Measurements from ENCODE around the gene MED29.

The MED29 gene, protein sequence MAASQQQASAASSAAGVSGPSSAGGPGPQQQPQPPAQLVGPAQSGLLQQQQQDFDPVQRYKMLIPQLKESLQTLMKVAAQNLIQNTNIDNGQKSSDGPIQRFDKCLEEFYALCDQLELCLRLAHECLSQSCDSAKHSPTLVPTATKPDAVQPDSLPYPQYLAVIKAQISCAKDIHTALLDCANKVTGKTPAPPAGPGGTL

DNA sequence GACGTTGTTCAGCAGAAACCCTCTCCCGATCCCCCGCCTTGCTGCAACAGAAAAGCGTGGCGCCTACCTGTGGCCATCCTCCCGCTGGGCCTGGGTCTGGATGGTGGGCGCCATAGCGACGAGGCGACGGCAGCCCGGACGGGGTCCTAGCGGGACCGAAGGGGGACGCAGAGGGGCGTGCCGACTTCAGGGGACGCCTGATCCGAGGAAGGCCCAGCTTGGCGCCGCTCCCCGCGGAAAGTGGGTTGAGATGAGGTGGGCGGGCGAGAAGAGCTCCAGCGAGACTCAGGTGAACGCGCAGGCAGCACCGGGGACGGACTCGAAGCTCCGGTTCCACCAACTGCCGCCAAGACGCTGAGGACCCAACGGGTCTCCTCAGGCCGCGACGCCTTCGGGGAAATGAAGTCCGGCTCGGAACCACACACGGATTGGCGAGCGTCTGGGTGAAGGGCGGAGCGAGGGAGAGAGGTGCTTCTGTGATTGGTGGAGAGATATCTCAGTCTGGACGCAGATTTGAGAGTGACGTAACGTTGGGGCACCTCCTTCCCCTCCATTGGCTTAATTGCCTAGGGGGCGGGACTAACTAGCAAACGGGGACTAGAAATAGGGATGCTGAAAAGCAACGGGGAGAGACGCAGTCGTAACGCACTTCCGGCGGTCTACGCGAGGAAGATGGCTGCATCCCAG is at the start of gene MED29, which contains the start of gene PAF1:
Gene MED29 (plus strand): TSS at position 628 of the 687 bp plus-strand sequence. CDS start 45 bp downstream, at position 673.
Gene PAF1 (minus strand): TSS at position 356 of the 687 bp plus-strand sequence. CDS start 242 bp downstream, at position 114.
- TF ChIP-seq TAF1 (IDR thresholded peaks at IDR 0.05; ENCODE audit: low read depth), result peak; percentile 83
- TF ChIP-seq TCF12 (IDR thresholded peaks at IDR 0.05; ENCODE audit: low read depth), result peak; percentile 42; the same call in 1 of the 2 replicates
- no peak for TF ChIP-seq RAD21 (IDR thresholded peaks at IDR 0.05; ENCODE audit: low read depth)
- TF ChIP-seq, protein P1, sequence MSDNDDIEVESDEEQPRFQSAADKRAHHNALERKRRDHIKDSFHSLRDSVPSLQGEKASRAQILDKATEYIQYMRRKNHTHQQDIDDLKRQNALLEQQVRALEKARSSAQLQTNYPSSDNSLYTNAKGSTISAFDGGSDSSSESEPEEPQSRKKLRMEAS (IDR thresholded peaks at IDR 0.05), result peak; percentile 47
- TF ChIP-seq, protein P2, sequence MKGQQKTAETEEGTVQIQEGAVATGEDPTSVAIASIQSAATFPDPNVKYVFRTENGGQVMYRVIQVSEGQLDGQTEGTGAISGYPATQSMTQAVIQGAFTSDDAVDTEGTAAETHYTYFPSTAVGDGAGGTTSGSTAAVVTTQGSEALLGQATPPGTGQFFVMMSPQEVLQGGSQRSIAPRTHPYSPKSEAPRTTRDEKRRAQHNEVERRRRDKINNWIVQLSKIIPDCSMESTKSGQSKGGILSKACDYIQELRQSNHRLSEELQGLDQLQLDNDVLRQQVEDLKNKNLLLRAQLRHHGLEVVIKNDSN (IDR thresholded peaks at IDR 0.05), result no peak
- peak; percentile 33; the same call in 1 of the 2 replicates for TF ChIP-seq TEAD4 (IDR thresholded peaks at IDR 0.05)
- TF ChIP-seq YY1 (IDR thresholded peaks at IDR 0.05; ENCODE audit: low read depth), result peak; percentile 92
- TF ChIP-seq EP300 (IDR thresholded peaks at IDR 0.05; ENCODE audit: borderline replicate concordance), result peak; percentile 27; the same call in 1 of the 2 replicates
- TF ChIP-seq FOXM1 (IDR thresholded peaks at IDR 0.05; ENCODE audit: borderline replicate concordance, low read depth), result no peak
- 0 out of 2 replicates have a peak, but pooled peaks have one; percentile 20 for TF ChIP-seq NFIC (IDR thresholded peaks at IDR 0.05)
- TF ChIP-seq, protein P3, sequence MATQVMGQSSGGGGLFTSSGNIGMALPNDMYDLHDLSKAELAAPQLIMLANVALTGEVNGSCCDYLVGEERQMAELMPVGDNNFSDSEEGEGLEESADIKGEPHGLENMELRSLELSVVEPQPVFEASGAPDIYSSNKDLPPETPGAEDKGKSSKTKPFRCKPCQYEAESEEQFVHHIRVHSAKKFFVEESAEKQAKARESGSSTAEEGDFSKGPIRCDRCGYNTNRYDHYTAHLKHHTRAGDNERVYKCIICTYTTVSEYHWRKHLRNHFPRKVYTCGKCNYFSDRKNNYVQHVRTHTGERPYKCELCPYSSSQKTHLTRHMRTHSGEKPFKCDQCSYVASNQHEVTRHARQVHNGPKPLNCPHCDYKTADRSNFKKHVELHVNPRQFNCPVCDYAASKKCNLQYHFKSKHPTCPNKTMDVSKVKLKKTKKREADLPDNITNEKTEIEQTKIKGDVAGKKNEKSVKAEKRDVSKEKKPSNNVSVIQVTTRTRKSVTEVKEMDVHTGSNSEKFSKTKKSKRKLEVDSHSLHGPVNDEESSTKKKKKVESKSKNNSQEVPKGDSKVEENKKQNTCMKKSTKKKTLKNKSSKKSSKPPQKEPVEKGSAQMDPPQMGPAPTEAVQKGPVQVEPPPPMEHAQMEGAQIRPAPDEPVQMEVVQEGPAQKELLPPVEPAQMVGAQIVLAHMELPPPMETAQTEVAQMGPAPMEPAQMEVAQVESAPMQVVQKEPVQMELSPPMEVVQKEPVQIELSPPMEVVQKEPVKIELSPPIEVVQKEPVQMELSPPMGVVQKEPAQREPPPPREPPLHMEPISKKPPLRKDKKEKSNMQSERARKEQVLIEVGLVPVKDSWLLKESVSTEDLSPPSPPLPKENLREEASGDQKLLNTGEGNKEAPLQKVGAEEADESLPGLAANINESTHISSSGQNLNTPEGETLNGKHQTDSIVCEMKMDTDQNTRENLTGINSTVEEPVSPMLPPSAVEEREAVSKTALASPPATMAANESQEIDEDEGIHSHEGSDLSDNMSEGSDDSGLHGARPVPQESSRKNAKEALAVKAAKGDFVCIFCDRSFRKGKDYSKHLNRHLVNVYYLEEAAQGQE (IDR thresholded peaks at IDR 0.05; ENCODE audit: low read depth), result no peak
- TF ChIP-seq CEBPB (IDR thresholded peaks at IDR 0.05), result 0 out of 2 replicates have a peak, but pooled peaks have one; percentile 47
- TF ChIP-seq EGR1 (IDR thresholded peaks at IDR 0.05), result 0 out of 2 replicates have a peak, but pooled peaks have one; percentile 22
- peak; percentile 91 for TF ChIP-seq ZBTB7A (IDR thresholded peaks at IDR 0.05; ENCODE audit: low read depth)
- peak; percentile 85 for TF ChIP-seq CREB1 (IDR thresholded peaks at IDR 0.05; ENCODE audit: low read depth)

DNA sequence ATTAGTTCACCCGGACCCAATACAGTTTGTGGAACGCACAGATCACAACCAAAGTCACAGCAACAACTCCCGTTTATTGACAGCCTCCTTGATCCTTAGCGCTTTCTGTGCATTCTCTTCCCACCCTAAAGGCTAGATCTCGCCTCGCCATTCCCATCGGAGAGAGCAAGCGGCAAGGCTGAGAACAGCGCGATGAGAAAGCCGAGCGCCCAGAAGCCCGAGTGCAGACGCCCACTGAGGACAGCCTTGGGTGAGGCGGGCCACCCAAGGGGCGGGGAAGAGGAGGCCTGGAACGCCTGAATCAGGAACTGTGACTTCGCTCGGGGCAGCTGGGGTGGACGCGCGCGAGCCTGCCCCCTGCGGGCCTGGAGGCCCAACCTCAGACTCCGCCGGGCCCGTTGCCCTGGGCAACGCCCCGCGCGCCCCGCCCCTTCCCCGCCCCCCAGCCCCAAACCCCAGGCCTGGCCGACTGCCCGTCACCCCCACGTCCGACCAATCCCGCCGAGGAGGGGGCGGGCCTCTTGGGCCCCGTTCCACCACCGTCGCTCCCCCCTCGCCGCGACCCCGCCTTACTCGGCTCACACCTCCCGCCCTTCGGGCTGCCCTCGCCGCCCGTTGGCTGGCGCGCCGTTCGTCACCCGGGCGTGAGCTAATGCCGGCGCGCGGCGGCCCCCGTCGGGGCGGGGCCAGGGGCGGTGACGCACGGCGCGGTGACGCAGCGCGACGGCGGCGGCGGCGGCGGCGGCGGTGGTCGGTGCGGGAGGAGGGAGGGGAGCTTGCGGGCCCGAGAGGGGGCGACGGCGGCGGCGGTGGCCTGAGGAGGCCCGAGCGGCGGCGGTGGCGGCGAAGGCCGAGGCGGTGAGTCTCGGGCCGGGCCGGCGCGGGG is 49.2 kb upstream of the MED29 start, which contains the start of gene SAMD4B:
Gene SAMD4B (plus strand): TSS at position 703 of the 886 bp plus-strand sequence. CDS start 14,473 bp downstream, outside the sequence.
- TF ChIP-seq EP300 (IDR thresholded peaks at IDR 0.05; ENCODE audit: borderline replicate concordance), result no peak
- TF ChIP-seq NFIC (IDR thresholded peaks at IDR 0.05), result no peak
- TF ChIP-seq TAF1 (IDR thresholded peaks at IDR 0.05; ENCODE audit: low read depth), result peak; percentile 84
- no peak for TF ChIP-seq CEBPB (IDR thresholded peaks at IDR 0.05)
- TF ChIP-seq, protein P3 (IDR thresholded peaks at IDR 0.05; ENCODE audit: low read depth), result no peak
- TF ChIP-seq, protein P1 (IDR thresholded peaks at IDR 0.05), result peak; percentile 43; the same call in 1 of the 2 replicates
- TF ChIP-seq, protein P2 (IDR thresholded peaks at IDR 0.05), result peak; percentile 52; the same call in 1 of the 2 replicates
- TF ChIP-seq YY1 (IDR thresholded peaks at IDR 0.05; ENCODE audit: low read depth), result 0 out of 2 replicates have a peak, but pooled peaks have one; percentile 58
- TF ChIP-seq RAD21 (IDR thresholded peaks at IDR 0.05; ENCODE audit: low read depth), result no peak; the same call in 1 of the 2 replicates
- TF ChIP-seq ZBTB7A (IDR thresholded peaks at IDR 0.05; ENCODE audit: low read depth), result no peak
- TF ChIP-seq CREB1 (IDR thresholded peaks at IDR 0.05; ENCODE audit: low read depth), result peak; percentile 50
- peak; percentile 55; the same call in 1 of the 2 replicates for TF ChIP-seq TCF12 (IDR thresholded peaks at IDR 0.05; ENCODE audit: low read depth)
- TF ChIP-seq TEAD4 (IDR thresholded peaks at IDR 0.05), result 0 out of 2 replicates have a peak, but pooled peaks have one; percentile 24
- TF ChIP-seq FOXM1 (IDR thresholded peaks at IDR 0.05; ENCODE audit: borderline replicate concordance, low read depth), result no peak
- TF ChIP-seq EGR1 (IDR thresholded peaks at IDR 0.05), result peak; percentile 22; the same call in 1 of the 2 replicates

DNA sequence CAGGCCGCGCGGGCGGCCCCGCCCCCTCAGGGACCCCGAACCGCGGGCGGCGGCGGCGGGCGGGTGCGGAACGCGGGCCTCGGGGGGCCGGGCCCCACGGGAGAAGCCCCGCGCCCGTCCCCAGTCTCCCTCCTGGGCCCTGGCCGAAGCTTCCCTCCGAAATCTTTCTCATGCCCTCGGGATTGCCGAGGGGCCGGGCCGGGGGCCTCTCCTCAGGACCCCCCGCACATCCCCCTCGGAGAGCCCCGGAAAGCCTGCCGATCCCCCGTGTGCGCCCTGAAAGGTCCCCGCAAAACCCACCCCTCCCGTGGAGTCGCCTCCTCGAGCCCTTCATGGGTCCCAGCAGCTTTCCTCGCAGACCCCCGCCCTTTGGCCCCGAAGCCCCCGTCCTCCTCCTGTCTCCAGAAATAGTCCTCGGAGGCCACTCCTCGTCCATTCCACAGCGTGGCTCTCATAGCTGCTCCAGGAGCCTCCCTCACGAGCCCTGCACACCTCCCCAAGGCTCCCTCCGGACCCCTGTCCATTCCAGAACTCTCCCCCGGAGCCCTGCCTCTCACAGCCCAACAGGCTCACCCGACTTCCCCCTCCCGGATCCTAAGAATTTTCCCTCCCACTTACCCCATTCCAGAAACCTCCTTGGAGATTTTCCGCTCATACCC is 48.4 kb upstream of the MED29 start:
- TF ChIP-seq EP300 (IDR thresholded peaks at IDR 0.05; ENCODE audit: borderline replicate concordance), result no peak
- peak; percentile 84; the same call in 1 of the 2 replicates for TF ChIP-seq ZBTB7A (IDR thresholded peaks at IDR 0.05; ENCODE audit: low read depth)

DNA sequence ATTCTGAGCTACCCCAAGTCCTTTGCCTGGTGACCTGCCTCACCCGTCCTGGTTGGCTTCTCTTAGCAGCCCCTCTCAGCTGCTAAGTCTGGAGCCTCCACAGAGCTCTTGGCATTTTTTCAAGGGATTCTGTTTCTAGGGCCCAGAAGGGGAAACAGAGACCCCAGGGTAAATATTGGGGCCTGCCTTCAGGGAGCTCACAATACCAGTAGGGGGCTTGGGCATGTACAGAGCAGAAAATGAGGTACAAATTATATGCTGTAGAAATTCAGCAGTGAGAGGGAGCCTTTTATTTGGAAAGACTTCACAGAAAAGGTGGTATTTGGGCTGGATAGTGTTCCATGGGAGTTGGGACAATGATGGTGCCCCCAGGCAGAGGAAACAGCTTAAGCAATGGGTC is 45.2 kb upstream of the MED29 start:
- TF ChIP-seq YY1 (IDR thresholded peaks at IDR 0.05; ENCODE audit: low read depth), result no peak
- no peak for TF ChIP-seq CREB1 (IDR thresholded peaks at IDR 0.05; ENCODE audit: low read depth)
- no peak for TF ChIP-seq TAF1 (IDR thresholded peaks at IDR 0.05; ENCODE audit: low read depth)
- TF ChIP-seq EGR1 (IDR thresholded peaks at IDR 0.05), result no peak
- TF ChIP-seq CEBPB (IDR thresholded peaks at IDR 0.05), result no peak
- TF ChIP-seq EP300 (IDR thresholded peaks at IDR 0.05; ENCODE audit: borderline replicate concordance), result no peak
- TF ChIP-seq ZBTB7A (IDR thresholded peaks at IDR 0.05; ENCODE audit: low read depth), result no peak
- no peak for TF ChIP-seq TEAD4 (IDR thresholded peaks at IDR 0.05)
- TF ChIP-seq, protein P2 (IDR thresholded peaks at IDR 0.05), result no peak
- TF ChIP-seq, protein P1 (IDR thresholded peaks at IDR 0.05), result no peak
- TF ChIP-seq RAD21 (IDR thresholded peaks at IDR 0.05; ENCODE audit: low read depth), result no peak
- TF ChIP-seq NFIC (IDR thresholded peaks at IDR 0.05), result no peak

All from Ishikawa (cell line).